PC-3 (cell line): ENCODE measurements around the gene RBMS2.

Experiments used
- CTCF ChIP-seq: fragments of 300-600 bp; sonication (generic); conservative IDR thresholded peaks from 2 replicates; pipeline ENCODE4 v1.5.1; 2017; ENCODE audit warnings: antibody characterized with exemption, low read depth, mild to moderate bottlenecking, low read length
- EZH2 ChIP-seq: fragments of 300-600 bp; sonication (generic); IDR thresholded peaks from one replicate; pipeline ENCODE4 v1.6.1; 2017; ENCODE audit warnings: antibody characterized with exemption, mild to moderate bottlenecking, low read length; ENCODE audit not compliant: unreplicated experiment
- EZH2phosphoT487 ChIP-seq: fragments of 300-600 bp; sonication (generic); IDR thresholded peaks from 2 replicates; pipeline ENCODE4 v1.6.1; 2018; ENCODE audit warnings: mild to moderate bottlenecking, antibody characterized with exemption, low read length, borderline replicate concordance

- TF ChIP-seq CTCF: no peak
- no peak for TF ChIP-seq EZH2
- no peak for TF ChIP-seq EZH2phosphoT487
Observed at GRCh38 chr12:56572288-56572687, 50.7 kb downstream of the RBMS2 start.
